Naive B cell (primary cell): Measurements from ENCODE around the gene IFIT3. TPM values are rescaled to one million over a fixed set of nuclear protein-coding genes. Genes with fewer than 3 reads are reported as not detected.

Source experiments
- ATAC-seq, 2 donors: fragments of 150-1000 bp; cut with Tn5 transposase; 2 replicates each; pipeline ENCODE4 v1.10.0; 2021; ENCODE audit warnings: low read depth in 2 of 2, mild to moderate bottlenecking in 2 of 2, moderate library complexity in 2 of 2
- DNase-seq: peaks from one replicate; pipeline ENCODE4 v3.0.0; 2022
- H3K27ac Mint-ChIP-seq, 6 donors: one replicate each; pipeline ENCODE4 v1.8.0; 2020 to 2022; ENCODE audit warnings: mild to moderate bottlenecking in 6 of 6, mixed read lengths in 6 of 6, moderate library complexity in 5 of 6, inconsistent platforms in 2 of 6
- H3K27me3 Mint-ChIP-seq, 3 donors: one replicate each; pipeline ENCODE4 v1.8.0; 2021 to 2022; ENCODE audit warnings: mixed read lengths in 3 of 3, mild to moderate bottlenecking in 1 of 3
- H3K36me3 Mint-ChIP-seq, 2 donors: one replicate each; pipeline ENCODE4 v1.8.0; 2020 to 2022; ENCODE audit warnings: mixed read lengths in 2 of 2, inconsistent platforms in 1 of 2, mild to moderate bottlenecking in 1 of 2
- H3K4me1 Mint-ChIP-seq, 3 donors: one replicate each; pipeline ENCODE4 v1.8.0; 2020 to 2022; ENCODE audit warnings: mixed read lengths in 3 of 3, inconsistent platforms in 1 of 3, mild to moderate bottlenecking in 1 of 3, moderate library complexity in 1 of 3
- H3K4me3 Mint-ChIP-seq, 8 donors: one replicate each; pipeline ENCODE4 v1.8.0; 2020 to 2022; ENCODE audit warnings: mild to moderate bottlenecking in 8 of 8, mixed read lengths in 8 of 8, moderate library complexity in 8 of 8, inconsistent platforms in 2 of 8
- H3K9me3 Mint-ChIP-seq, 7 donors: one replicate each; pipeline ENCODE4 v1.8.0; 2020 to 2022; ENCODE audit warnings: mixed read lengths in 7 of 7, mild to moderate bottlenecking in 5 of 7, inconsistent platforms in 2 of 7, moderate library complexity in 1 of 7
- polyA plus RNA-seq, 6 donors: library from polyadenylated mRNA; unstranded; fragments of 300-500 nt; fragmentation: Illumina TruSeq; gene quantifications; one replicate each; pipeline ENCODE4 v1.2.3, GENCODE V29; 2021; ENCODE audit warnings: low read depth in 6 of 6

IFIT3 gene
- polyA plus RNA-seq, 6 donors from 2014 or later, result 3.5 to 27.2 (median 7.3) TPM

- peak; percentile 49 for DNase-seq
- peak; percentile 83 to 89 for ATAC-seq
- Mint-ChIP-seq H3K27me3 (no peaks in the 10 kb centered on the region), H3K4me3 (peak overlapping the region; percentile 10 to 87 (median 62)), H3K4me1 (peaks cover 21 to 32% (median 30%) of the 10 kb centered on the region in 3 donors), H3K36me3 (no peaks in the 10 kb centered on the region), H3K27ac (peak overlapping the region; percentile 78 to 94 (median 84)), H3K9me3 (peaks cover 0 to 9% (median 6%) of the 10 kb centered on the region in 7 donors)
Measured at GRCh38 chr10:89296220-89296648, 31.6 kb upstream of the IFIT3 start.

GRCh38 chr10:89297356-89297755, 30.4 kb upstream of the IFIT3 start:
- Mint-ChIP-seq H3K9me3 (peaks cover 0 to 9% (median 6%) of the 10 kb centered on the region in 7 donors), H3K27ac (peak overlapping the region in 2 of 6 donors; percentile 82 to 94), H3K27me3 (no peaks in the 10 kb centered on the region), H3K36me3 (no peaks in the 10 kb centered on the region), H3K4me3 (no peak overlapping the region), H3K4me1 (peaks cover 28 to 41% (median 37%) of the 10 kb centered on the region in 3 donors)
- DNase-seq, result no peak
- ATAC-seq, result no peak

GRCh38 chr10:89297791-89298190, 30.0 kb upstream of the IFIT3 start:
- peak overlapping the region in 1 of 6 donors; percentile 63 for H3K27ac Mint-ChIP-seq
- peaks cover 31 to 46% (median 42%) of the 10 kb centered on the region in 3 donors for H3K4me1 Mint-ChIP-seq
- H3K36me3 Mint-ChIP-seq, result no peaks in the 10 kb centered on the region

GRCh38 chr10:89299031-89299430, 28.8 kb upstream of the IFIT3 start:
- peaks cover 0 to 9% (median 6%) of the 10 kb centered on the region in 7 donors for H3K9me3 Mint-ChIP-seq
- H3K27ac Mint-ChIP-seq, result no peak overlapping the region
- DNase-seq, result no peak
- no peaks in the 10 kb centered on the region for H3K36me3 Mint-ChIP-seq
- peaks cover 44 to 58% (median 54%) of the 10 kb centered on the region in 3 donors for H3K4me1 Mint-ChIP-seq
- no peak for ATAC-seq
- H3K27me3 Mint-ChIP-seq, result no peaks in the 10 kb centered on the region
- H3K4me3 Mint-ChIP-seq, result peak overlapping the region in 2 of 8 donors; percentile 4 to 74

More at GRCh38 chr10:89297791-89298190, 30.0 kb upstream of the IFIT3 start:
- DNase-seq (no peak), ATAC-seq (no peak)
- H3K27me3 Mint-ChIP-seq, result no peaks in the 10 kb centered on the region
- no peak overlapping the region for H3K4me3 Mint-ChIP-seq
- H3K9me3 Mint-ChIP-seq, result peaks cover 0 to 9% (median 6%) of the 10 kb centered on the region in 7 donors

- Mint-ChIP-seq H3K27ac (peak overlapping the region; percentile 94 to 99 (median 98)), H3K27me3 (no peaks in the 10 kb centered on the region), H3K9me3 (peaks cover 0 to 9% (median 6%) of the 10 kb centered on the region in 7 donors), H3K4me3 (peak overlapping the region; percentile 89 to 98 (median 96)), H3K36me3 (peaks cover 7 to 8% of the 10 kb centered on the region in 2 donors), H3K4me1 (peaks cover 42 to 62% (median 60%) of the 10 kb centered on the region in 3 donors)
- ATAC-seq, result peak; percentile 70 to 72
- peak; percentile 42 for DNase-seq
Measured at GRCh38 chr10:89301232-89301631, 26.6 kb upstream of the IFIT3 start.

- ATAC-seq (peak; percentile 91 to 93), DNase-seq (peak; percentile 75)
- H3K4me3 Mint-ChIP-seq, result peak within 1 kb of the TSS; percentile 89 to 98 (median 96)
- H3K27ac Mint-ChIP-seq, result peak within 1 kb of the TSS; percentile 94 to 99 (median 98)
- H3K9me3 Mint-ChIP-seq, result peaks cover 0 to 9% (median 6%) of the 10 kb centered on the region in 7 donors
- H3K4me1 Mint-ChIP-seq, result peaks cover 38 to 58% (median 56%) of the 10 kb centered on the region in 3 donors
- H3K36me3 Mint-ChIP-seq, result peaks cover 13 to 15% of the 10 kb centered on the region in 2 donors
- no peaks in the 10 kb centered on the region for H3K27me3 Mint-ChIP-seq
Measured at GRCh38 chr10:89301721-89302445, 25.9 kb upstream of the IFIT3 start, which contains the start of gene IFIT2. TSS of gene IFIT2 (plus strand) at chr10:89302046. CDS start at chr10:89302124, 78 bp downstream.

- H3K27ac Mint-ChIP-seq, result peak overlapping the region; percentile 77 to 99 (median 96)
- ATAC-seq (no peak), DNase-seq (no peak)
- H3K27me3 Mint-ChIP-seq, result no peaks in the 10 kb centered on the region
- H3K9me3 Mint-ChIP-seq, result peaks cover 0 to 9% (median 6%) of the 10 kb centered on the region in 7 donors
- peak overlapping the region; percentile 89 to 98 (median 96) for H3K4me3 Mint-ChIP-seq
- peaks cover 42 to 58% (median 50%) of the 10 kb centered on the region in 3 donors for H3K4me1 Mint-ChIP-seq
- H3K36me3 Mint-ChIP-seq, result peaks cover 21 to 22% of the 10 kb centered on the region in 2 donors
Measured at GRCh38 chr10:89302625-89303024, 25.2 kb upstream of the IFIT3 start.

- peaks cover 26 to 28% of the 10 kb centered on the region in 2 donors for H3K36me3 Mint-ChIP-seq
- peak overlapping the region; percentile 20 to 99 (median 86) for H3K27ac Mint-ChIP-seq
- no peaks in the 10 kb centered on the region for H3K27me3 Mint-ChIP-seq
- DNase-seq (no peak), ATAC-seq (no peak)
- peak overlapping the region; percentile 89 to 98 (median 96) for H3K4me3 Mint-ChIP-seq
- H3K9me3 Mint-ChIP-seq, result peaks cover 0 to 9% (median 6%) of the 10 kb centered on the region in 7 donors
- peaks cover 42 to 57% (median 48%) of the 10 kb centered on the region in 3 donors for H3K4me1 Mint-ChIP-seq
Measured at GRCh38 chr10:89303161-89303560, 24.6 kb upstream of the IFIT3 start.

GRCh38 chr10:89304026-89304425, 23.8 kb upstream of the IFIT3 start:
- H3K27ac Mint-ChIP-seq, result peak overlapping the region in 4 of 6 donors; percentile 3 to 94 (median 33)
- peak overlapping the region; percentile 77 to 98 (median 96) for H3K4me3 Mint-ChIP-seq
- ATAC-seq (no peak), DNase-seq (no peak)
- H3K36me3 Mint-ChIP-seq, result peaks cover 30 to 31% of the 10 kb centered on the region in 2 donors
- no peaks in the 10 kb centered on the region for H3K27me3 Mint-ChIP-seq
- peaks cover 0 to 7% (median 5%) of the 10 kb centered on the region in 7 donors for H3K9me3 Mint-ChIP-seq
- peaks cover 42 to 54% (median 48%) of the 10 kb centered on the region in 3 donors for H3K4me1 Mint-ChIP-seq

GRCh38 chr10:89304446-89304845, 23.4 kb upstream of the IFIT3 start:
- H3K36me3 Mint-ChIP-seq, result peaks cover 35% of the 10 kb centered on the region in 2 donors
- peak overlapping the region in 1 of 6 donors; percentile 94 for H3K27ac Mint-ChIP-seq
- H3K4me3 Mint-ChIP-seq, result peak overlapping the region in 4 of 8 donors; percentile 2 to 98 (median 58)
- peaks cover 0 to 4% (median 2%) of the 10 kb centered on the region in 7 donors for H3K9me3 Mint-ChIP-seq
- H3K4me1 Mint-ChIP-seq, result peaks cover 45 to 54% (median 48%) of the 10 kb centered on the region in 3 donors
- no peaks in the 10 kb centered on the region for H3K27me3 Mint-ChIP-seq
- DNase-seq (no peak), ATAC-seq (no peak)

GRCh38 chr10:89304925-89305324, 22.9 kb upstream of the IFIT3 start:
- Mint-ChIP-seq H3K36me3 (peaks cover 35 to 38% of the 10 kb centered on the region in 2 donors), H3K4me1 (peaks cover 45 to 54% (median 48%) of the 10 kb centered on the region in 3 donors), H3K27me3 (no peaks in the 10 kb centered on the region), H3K9me3 (no peaks in the 10 kb centered on the region), H3K27ac (peak overlapping the region in 1 of 6 donors; percentile 51), H3K4me3 (peak overlapping the region in 1 of 8 donors; percentile 98)
- ATAC-seq, result no peak
- DNase-seq, result no peak

- Mint-ChIP-seq H3K9me3 (no peaks in the 10 kb centered on the region), H3K27me3 (no peaks in the 10 kb centered on the region), H3K4me3 (peak overlapping the region in 1 of 8 donors; percentile 17), H3K27ac (no peak overlapping the region), H3K4me1 (peaks cover 44 to 52% (median 47%) of the 10 kb centered on the region in 3 donors), H3K36me3 (peaks cover 35 to 38% of the 10 kb centered on the region in 2 donors)
- ATAC-seq (no peak), DNase-seq (no peak)
Measured at GRCh38 chr10:89305766-89306433, 21.9 kb upstream of the IFIT3 start.
